GM21367 (cell line): ENCODE measurements around the gene RNASEH1.
A peak's percentile ranks its signal among the peaks of the same experiment; 100 is the strongest.
"Not testable (repeated sequence)": the region's sequence is repeated elsewhere in the genome, so short reads cannot be mapped to it uniquely, and the experiment has no call there.

Experiments used
- ATAC-seq: cut with Tn5 transposase; IDR thresholded peaks from one replicate; pipeline ENCODE4 v1.9.1; 2021; ENCODE audit not compliant: unreplicated experiment

Gene RNASEH1

GRCh38 chr2:3594493-3595281, 36.6 kb upstream of the RNASEH1 start, which contains the start of gene COLEC11:
Gene COLEC11, plus strand, starts transcription at chr2:3595112. Its CDS starts 9,229 bp downstream, at chr2:3604341.
- ATAC-seq: no peak

- no peak for ATAC-seq
These were observed 31.0 kb upstream of the RNASEH1 start for GRCh38 chr2:3589086-3589485.

- ATAC-seq: no peak
These were observed 30.0 kb upstream of the RNASEH1 start for GRCh38 chr2:3588084-3588483.

GRCh38 chr2:3587432-3587831, 29.3 kb upstream of the RNASEH1 start:
- no peak for ATAC-seq

GRCh38 chr2:3587021-3587420, 28.9 kb upstream of the RNASEH1 start:
- ATAC-seq: no peak

GRCh38 chr2:3586220-3586619, 28.1 kb upstream of the RNASEH1 start:
- ATAC-seq: no peak

GRCh38 chr2:3585261-3586109, 27.4 kb upstream of the RNASEH1 start:
- no peak for ATAC-seq

GRCh38 chr2:3584608-3585260, 26.6 kb upstream of the RNASEH1 start:
- no peak for ATAC-seq

- ATAC-seq: no peak
These were observed 25.9 kb upstream of the RNASEH1 start for GRCh38 chr2:3584076-3584475.

- no peak for ATAC-seq
These were observed 23.5 kb upstream of the RNASEH1 start for GRCh38 chr2:3581367-3582262.

- ATAC-seq: no peak
These were observed 22.3 kb upstream of the RNASEH1 start for GRCh38 chr2:3580449-3580848.

- no peak for ATAC-seq
These were observed 20.9 kb upstream of the RNASEH1 start for GRCh38 chr2:3578987-3579386.

GRCh38 chr2:3576263-3576630, 18.1 kb upstream of the RNASEH1 start:
- ATAC-seq: not testable (repeated sequence)

- peak; percentile 11 for ATAC-seq
These were observed 17.6 kb upstream of the RNASEH1 start for GRCh38 chr2:3575534-3576262.

- ATAC-seq: no peak
These were observed 16.0 kb upstream of the RNASEH1 start for GRCh38 chr2:3574155-3574554.

- no peak for ATAC-seq
These were observed 14.5 kb upstream of the RNASEH1 start for GRCh38 chr2:3572620-3573019.

- no peak for ATAC-seq
These were observed 13.2 kb upstream of the RNASEH1 start for GRCh38 chr2:3571284-3571683.

GRCh38 chr2:3569656-3570055, 11.5 kb upstream of the RNASEH1 start:
- ATAC-seq: not testable (repeated sequence)

GRCh38 chr2:3566806-3567205, 8.7 kb upstream of the RNASEH1 start:
- ATAC-seq: no peak

GRCh38 chr2:3565117-3565516, 7.0 kb upstream of the RNASEH1 start:
- ATAC-seq: no peak
